Keratinocyte (primary cell): Measurements from ENCODE around the gene FAM32A.

ENCODE experiments used
- CTCF ChIP-seq, 3 experiments: IDR thresholded peaks in 1 of 3; conservative IDR thresholded peaks in 1 of 3; optimal IDR thresholded peaks in 1 of 3; 2 replicates in 2 of 3; 3 replicates in 1 of 3; pipeline versions ENCODE3 to v1.5.1; 2011; ENCODE audit warnings: low read length in 3 of 3, mild to moderate bottlenecking in 3 of 3, moderate library complexity in 2 of 3, control low read depth in 1 of 3, inconsistent platforms in 1 of 3; ENCODE audit not compliant: insufficient read depth in 2 of 3; ENCODE audit errors: extremely low read depth in 1 of 3
- EZH2 ChIP-seq: IDR thresholded peaks from one replicate; pipeline ENCODE4 v1.6.1; 2012; ENCODE audit warnings: inconsistent platforms, mild to moderate bottlenecking, low read length, moderate library complexity

- TF ChIP-seq CTCF (optimal IDR thresholded peaks at IDR 0.05 in 1 of 3, IDR thresholded peaks at IDR 0.05 in 1 of 3, conservative IDR thresholded peaks at IDR 0.05 in 1 of 3; ENCODE audit: extremely low read depth in 1 of 3, insufficient read depth in 2 of 3, low read length in 3 of 3) (no peak), EZH2 (no peak)
These were observed 31.5 kb upstream of the FAM32A start for GRCh38 chr19:16153582-16154336.
